Activated naive CD4-positive, alpha-beta T cell treated with anti-CD3 and anti-CD28 coated beads for 36 hours (primary cell): ENCODE data around the gene PBX1. TPM values are rescaled to one million over a fixed set of nuclear protein-coding genes. Genes with fewer than 3 reads are reported as not detected.
"Not testable (repeated sequence)": the region's sequence is repeated elsewhere in the genome, so short reads cannot be mapped to it uniquely, and the experiment has no call there.

Experiments
- CTCF ChIA-PET: fragments of 350-600 bp; sonication (Branson Sonifier 250); formaldehyde crosslinking; loops from one replicate; lab custom pipeline; 2021; ENCODE audit warnings: antibody characterized with exemption; lab: Charles Lee
- DNase-seq: peaks from one replicate; pipeline ENCODE4 v3.0.0-alpha.2; 2020
- H3K27ac Mint-ChIP-seq: one replicate; pipeline ENCODE4 v1.8.0; 2021; ENCODE audit warnings: mild to moderate bottlenecking, mixed read lengths
- H3K27me3 Mint-ChIP-seq: one replicate; pipeline ENCODE4 v1.8.0; 2021; ENCODE audit warnings: low read depth, mixed read lengths
- H3K36me3 Mint-ChIP-seq: one replicate; pipeline ENCODE4 v1.8.0; 2021; ENCODE audit warnings: low read depth, mixed read lengths
- H3K4me1 Mint-ChIP-seq: one replicate; pipeline ENCODE4 v1.8.0; 2021; ENCODE audit warnings: low read depth, mixed read lengths
- H3K4me3 Mint-ChIP-seq: one replicate; pipeline ENCODE4 v1.8.0; 2021; ENCODE audit warnings: mild to moderate bottlenecking, moderate library complexity, mixed read lengths
- H3K9me3 Mint-ChIP-seq: one replicate; pipeline ENCODE4 v1.8.0; 2021; ENCODE audit warnings: mixed read lengths
- intact Hi-C: fragments of 100-400 bp; cut with micrococcal nuclease; formaldehyde crosslinking; loops from one replicate; pipeline ENCODE4 v1.15.1; 2023
- total RNA-seq, 2 experiments: library from RNA; stranded (reverse); gene quantifications; one replicate each; pipeline ENCODE4 v1.2.3, GENCODE V29; 2021

PBX1 gene
- total RNA-seq, 2 experiments from 2014 or later, result 0.27 to 0.31 TPM

DNA sequence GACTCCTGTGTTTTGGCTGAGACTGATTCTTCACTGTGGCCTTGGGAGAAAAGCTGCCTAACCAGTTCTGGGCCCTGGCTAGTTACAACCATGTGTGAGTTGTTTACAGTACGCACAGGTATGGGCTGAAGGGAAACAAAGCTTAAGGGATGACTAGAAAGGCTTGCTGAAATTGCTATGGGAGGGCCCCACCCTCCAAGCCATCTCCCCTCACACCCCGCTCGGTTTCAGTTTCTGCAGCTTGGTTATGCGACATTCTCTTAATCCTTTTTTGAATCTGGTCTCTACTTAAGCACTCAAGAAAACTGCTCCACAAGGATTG, 43.1 kb downstream of the PBX1 start:
- CTCF ChIA-PET, result interaction anchor here (0.6 to 0.7 kb wide), 2 partner anchors 29 to 482 kb away, joined by 3 read pairs; no protein-coding TSS in a partner anchor
- Mint-ChIP-seq H3K9me3 (no peaks in the 10 kb centered on the region), H3K27ac (no peak overlapping the region), H3K4me1 (no peaks in the 10 kb centered on the region), H3K4me3 (no peak overlapping the region), H3K27me3 (peaks cover 2% of the 10 kb centered on the region), H3K36me3 (no peaks in the 10 kb centered on the region)
- DNase-seq, result no peak
- intact Hi-C loops, result no loop called here

- Mint-ChIP-seq H3K4me1 (no peaks in the 10 kb centered on the region), H3K9me3 (no peaks in the 10 kb centered on the region), H3K27ac (no peak overlapping the region), H3K36me3 (no peaks in the 10 kb centered on the region), H3K27me3 (peaks cover 2% of the 10 kb centered on the region), H3K4me3 (no peak overlapping the region)
- DNase-seq, result no peak
- CTCF ChIA-PET, result interaction anchor here (0.6 to 0.7 kb wide), 2 partner anchors 482 to 1937 kb away, joined by 3 to 4 read pairs; no protein-coding TSS in a partner anchor
- intact Hi-C loops, result no loop called here
Measured at GRCh38 chr1:164602480-164603093, 43.6 kb downstream of the PBX1 start.

DNA sequence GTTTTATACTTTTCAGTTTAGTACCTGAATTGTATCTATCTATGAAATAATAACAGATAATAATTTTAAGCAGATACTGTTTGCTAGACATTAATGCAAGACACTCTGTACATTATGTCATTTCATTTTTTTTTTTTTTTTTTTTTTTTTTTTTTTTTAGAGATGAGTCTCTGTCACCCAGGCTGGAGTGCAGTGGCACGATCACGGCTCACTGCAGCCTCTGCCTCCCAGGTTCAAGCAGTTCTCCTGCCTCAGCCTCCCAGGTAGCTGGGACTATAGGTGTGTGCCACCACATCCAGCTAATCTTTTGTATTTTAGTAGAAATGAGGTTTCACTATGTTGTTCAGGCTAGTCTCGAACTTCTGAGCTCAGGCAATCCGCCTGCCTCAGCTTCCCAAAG, 44.8 kb downstream of the PBX1 start:
- H3K9me3 Mint-ChIP-seq, H3K4me1 Mint-ChIP-seq, H3K27me3 Mint-ChIP-seq, CTCF ChIA-PET, intact Hi-C loops, H3K27ac Mint-ChIP-seq, DNase-seq, H3K36me3 Mint-ChIP-seq, H3K4me3 Mint-ChIP-seq: not testable (repeated sequence)

DNA sequence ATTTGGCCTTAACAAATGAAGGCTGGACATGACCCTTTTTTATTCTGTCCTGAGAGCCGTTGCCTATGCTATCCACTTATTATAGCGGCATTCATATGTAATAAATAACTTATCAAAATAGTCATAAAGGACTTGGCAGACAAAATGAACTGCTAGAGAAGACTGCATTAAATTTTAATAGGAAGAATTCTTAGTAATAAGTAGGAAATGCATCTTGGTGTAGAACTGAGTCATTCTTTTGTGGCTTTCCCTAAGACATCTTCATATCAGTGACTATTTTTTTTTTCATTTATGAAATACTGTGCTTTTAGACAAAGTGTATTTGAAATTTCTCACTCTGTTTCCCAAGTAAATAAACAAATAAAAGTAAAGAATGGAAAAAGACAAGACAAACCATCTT, 45.6 kb downstream of the PBX1 start:
- H3K4me1 Mint-ChIP-seq, result no peaks in the 10 kb centered on the region
- CTCF ChIA-PET, result no interaction called here
- peaks cover 2% of the 10 kb centered on the region for H3K27me3 Mint-ChIP-seq
- intact Hi-C loops, result no loop called here
- no peaks in the 10 kb centered on the region for H3K9me3 Mint-ChIP-seq
- no peak overlapping the region for H3K4me3 Mint-ChIP-seq
- H3K36me3 Mint-ChIP-seq, result no peaks in the 10 kb centered on the region
- DNase-seq, result no peak
- H3K27ac Mint-ChIP-seq, result no peak overlapping the region

- Mint-ChIP-seq H3K36me3 (no peaks in the 10 kb centered on the region), H3K27ac (no peak overlapping the region), H3K4me3 (no peak overlapping the region), H3K4me1 (no peaks in the 10 kb centered on the region), H3K27me3 (peaks cover 2% of the 10 kb centered on the region), H3K9me3 (no peaks in the 10 kb centered on the region)
- CTCF ChIA-PET, result no interaction called here
- intact Hi-C loops, result no loop called here
- DNase-seq, result no peak
Measured at GRCh38 chr1:164605254-164606091, 46.5 kb downstream of the PBX1 start.

DNA sequence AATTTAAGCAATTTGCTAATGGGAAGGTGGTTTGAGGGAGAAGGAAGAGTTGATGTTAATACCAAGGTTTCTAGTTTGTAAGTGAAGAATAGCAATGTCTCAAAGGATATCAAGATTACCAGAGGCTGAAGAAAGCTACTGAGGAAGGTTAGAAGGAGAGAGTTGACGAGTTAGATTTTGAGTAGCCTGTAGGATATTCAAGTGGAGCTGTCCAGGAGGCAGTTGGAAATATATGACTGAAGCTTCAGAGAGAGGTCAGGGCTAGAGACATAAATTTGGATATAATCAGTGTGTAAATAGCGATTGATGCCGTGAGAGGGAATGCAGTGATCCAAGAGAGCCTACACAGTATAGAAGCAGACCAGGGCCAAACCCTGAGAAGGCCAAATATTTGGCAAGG, 48.4 kb downstream of the PBX1 start:
- intact Hi-C loops, result no loop called here
- H3K36me3 Mint-ChIP-seq, result no peaks in the 10 kb centered on the region
- CTCF ChIA-PET, result interaction anchor here (1.0 kb wide), 1 partner anchor 180 kb away, joined by 3 read pairs; no protein-coding TSS in a partner anchor
- peaks cover 2% of the 10 kb centered on the region for H3K27me3 Mint-ChIP-seq
- no peaks in the 10 kb centered on the region for H3K4me1 Mint-ChIP-seq
- no peak overlapping the region for H3K27ac Mint-ChIP-seq
- DNase-seq, result no peak
- no peak overlapping the region for H3K4me3 Mint-ChIP-seq
- H3K9me3 Mint-ChIP-seq, result no peaks in the 10 kb centered on the region

DNA sequence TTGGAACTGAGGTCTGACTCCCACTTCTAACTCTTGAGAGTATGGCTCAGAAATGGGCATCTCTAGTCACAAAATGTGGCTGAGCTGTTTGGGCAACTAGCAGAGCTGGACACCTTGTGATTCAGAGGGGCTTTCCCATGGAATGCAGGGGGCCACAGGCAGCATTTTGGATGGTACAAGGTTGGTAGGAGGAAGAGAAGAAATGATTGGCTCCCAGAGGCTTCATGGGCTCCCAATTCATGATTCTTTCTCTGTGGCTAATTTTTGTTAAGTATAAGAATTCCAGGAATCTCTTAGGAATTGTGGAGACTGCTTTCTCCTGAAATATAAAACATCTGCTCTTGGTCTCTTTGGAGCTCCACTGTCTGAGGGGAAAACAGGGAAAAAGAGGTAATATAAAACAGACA, 49.7 kb downstream of the PBX1 start:
- Mint-ChIP-seq H3K9me3 (no peaks in the 10 kb centered on the region), H3K27me3 (peaks cover 2% of the 10 kb centered on the region), H3K4me1 (no peaks in the 10 kb centered on the region), H3K4me3 (no peak overlapping the region), H3K36me3 (no peaks in the 10 kb centered on the region), H3K27ac (no peak overlapping the region)
- CTCF ChIA-PET, result no interaction called here
- intact Hi-C loops, result no loop called here
- no peak for DNase-seq

GRCh38 chr1:164609089-164609488, 50.1 kb downstream of the PBX1 start:
- Mint-ChIP-seq H3K36me3 (no peaks in the 10 kb centered on the region), H3K27me3 (peaks cover 2% of the 10 kb centered on the region), H3K9me3 (no peaks in the 10 kb centered on the region), H3K4me3 (no peak overlapping the region), H3K27ac (no peak overlapping the region), H3K4me1 (no peaks in the 10 kb centered on the region)
- DNase-seq, result no peak
- CTCF ChIA-PET, result no interaction called here
- intact Hi-C loops, result no loop called here

- H3K36me3 Mint-ChIP-seq, result no peaks in the 10 kb centered on the region
- H3K27me3 Mint-ChIP-seq, result no peaks in the 10 kb centered on the region
- no peak overlapping the region for H3K4me3 Mint-ChIP-seq
- DNase-seq, result no peak
- no peaks in the 10 kb centered on the region for H3K9me3 Mint-ChIP-seq
- no peaks in the 10 kb centered on the region for H3K4me1 Mint-ChIP-seq
- CTCF ChIA-PET, result no interaction called here
- intact Hi-C loops, result no loop called here
- H3K27ac Mint-ChIP-seq, result no peak overlapping the region
Measured at GRCh38 chr1:164610538-164611222, 51.7 kb downstream of the PBX1 start.

GRCh38 chr1:164611754-164612642, 53.0 kb downstream of the PBX1 start:
- no peaks in the 10 kb centered on the region for H3K4me1 Mint-ChIP-seq
- H3K27ac Mint-ChIP-seq, result no peak overlapping the region
- H3K9me3 Mint-ChIP-seq, result no peaks in the 10 kb centered on the region
- peaks cover 2% of the 10 kb centered on the region for H3K27me3 Mint-ChIP-seq
- CTCF ChIA-PET, result no interaction called here
- intact Hi-C loops, result no loop called here
- H3K4me3 Mint-ChIP-seq, result no peak overlapping the region
- H3K36me3 Mint-ChIP-seq, result no peaks in the 10 kb centered on the region
- DNase-seq, result no peak

GRCh38 chr1:164613176-164613575, 54.2 kb downstream of the PBX1 start:
- Mint-ChIP-seq H3K27ac (no peak overlapping the region), H3K36me3 (no peaks in the 10 kb centered on the region), H3K4me3 (no peak overlapping the region), H3K9me3 (no peaks in the 10 kb centered on the region), H3K27me3 (peaks cover 2% of the 10 kb centered on the region), H3K4me1 (no peaks in the 10 kb centered on the region)
- intact Hi-C loops, result no loop called here
- DNase-seq, result no peak
- CTCF ChIA-PET, result interaction anchor here (0.7 to 1.0 kb wide), 2 partner anchors 20 to 28 kb away, joined by 3 to 4 read pairs; no protein-coding TSS in a partner anchor

DNA sequence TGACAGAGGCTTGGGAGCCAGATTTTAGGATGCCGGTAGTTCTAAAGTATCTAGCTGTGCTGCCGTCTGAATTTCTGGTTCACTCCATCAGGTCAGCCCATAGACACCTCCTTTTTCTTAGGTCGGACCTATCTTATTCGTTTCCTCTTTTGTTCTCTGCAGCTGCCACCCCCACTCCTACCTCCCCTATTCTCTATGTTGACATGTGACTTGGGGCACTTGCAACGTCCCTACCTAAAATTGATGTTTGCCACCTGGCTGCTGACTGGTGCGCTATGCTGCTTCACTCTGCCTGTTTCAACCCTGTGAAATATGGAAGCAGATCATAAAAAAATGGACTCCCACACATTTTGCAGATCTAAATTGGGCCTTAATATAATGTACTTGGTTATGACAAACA, 55.3 kb downstream of the PBX1 start:
- H3K27ac Mint-ChIP-seq, result no peak overlapping the region
- H3K4me1 Mint-ChIP-seq, result no peaks in the 10 kb centered on the region
- DNase-seq, result no peak
- no peaks in the 10 kb centered on the region for H3K9me3 Mint-ChIP-seq
- peaks cover 2% of the 10 kb centered on the region for H3K27me3 Mint-ChIP-seq
- intact Hi-C loops, result no loop called here
- H3K4me3 Mint-ChIP-seq, result no peak overlapping the region
- CTCF ChIA-PET, result no interaction called here
- no peaks in the 10 kb centered on the region for H3K36me3 Mint-ChIP-seq
